Activated CD8-positive, alpha-beta memory T cell treated with anti-CD3 and anti-CD28 coated beads, Interleukin-2, amount 50 U/mL, for 4 hours (primary cell): ENCODE measurements around the gene NFASC.

Experiments
- DNase-seq: peaks from one replicate; pipeline ENCODE4 v3.0.0-alpha.2; 2020

The NFASC gene

DNA sequence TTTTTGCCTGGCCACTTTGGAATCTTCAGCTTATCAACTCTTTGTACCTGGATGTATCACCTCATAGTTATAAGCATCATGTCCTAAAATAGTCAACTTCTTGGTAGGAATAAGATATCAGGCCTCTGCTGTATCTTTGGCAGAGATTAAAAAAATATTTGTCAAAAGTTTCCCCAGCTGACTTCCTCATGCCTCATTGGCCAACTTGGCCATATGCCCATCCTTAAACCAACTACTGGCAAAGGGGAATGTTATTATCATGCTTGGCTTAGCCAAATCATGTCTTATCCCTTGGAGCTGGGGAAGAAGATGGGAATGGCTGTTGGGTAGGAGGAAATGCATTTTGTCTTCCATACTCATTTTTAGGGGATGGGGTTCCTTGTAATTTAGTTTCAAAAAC lies 23.4 kb downstream of the NFASC start:
- no peak for DNase-seq

DNA sequence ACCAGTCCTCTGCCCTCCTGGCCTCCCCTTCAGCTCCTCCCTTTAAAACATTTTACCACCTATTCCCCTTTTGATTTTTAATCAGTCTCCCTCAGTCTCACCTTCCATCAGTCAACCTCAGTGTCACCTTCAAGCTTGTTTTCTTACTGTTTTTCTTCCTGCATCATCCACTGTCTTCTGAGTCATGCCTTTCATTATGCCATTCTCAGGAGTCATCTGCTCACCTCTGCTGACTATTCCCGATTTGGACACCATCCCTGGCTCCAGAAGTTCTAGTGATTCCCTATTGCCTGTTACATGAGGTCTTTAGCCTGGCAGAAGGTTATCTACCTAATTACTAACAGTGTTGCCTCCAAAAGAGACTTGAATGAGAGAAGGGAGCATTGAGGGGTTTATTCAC lies 23.9 kb downstream of the NFASC start:
- no peak for DNase-seq

DNA sequence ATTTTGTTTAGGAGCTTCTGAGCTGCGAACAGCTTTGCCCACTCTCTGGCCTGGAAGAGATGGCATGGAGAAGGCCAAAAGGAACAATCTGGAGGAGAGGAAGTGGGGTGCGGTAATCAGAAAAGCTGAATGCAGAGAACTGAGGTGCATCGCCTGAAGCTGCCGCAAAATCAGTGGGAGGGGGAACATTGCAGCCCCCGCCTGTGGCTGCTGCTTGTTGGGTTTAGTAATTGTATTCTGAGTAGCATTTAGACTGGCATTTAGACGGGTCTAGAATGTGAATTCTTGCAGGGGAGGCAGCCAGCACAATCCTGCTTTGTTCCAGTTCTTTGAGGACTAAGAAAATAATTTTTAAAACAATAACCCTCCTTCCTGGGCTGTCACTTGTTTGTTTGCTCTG lies 25.4 kb downstream of the NFASC start:
- DNase-seq: no peak

DNA sequence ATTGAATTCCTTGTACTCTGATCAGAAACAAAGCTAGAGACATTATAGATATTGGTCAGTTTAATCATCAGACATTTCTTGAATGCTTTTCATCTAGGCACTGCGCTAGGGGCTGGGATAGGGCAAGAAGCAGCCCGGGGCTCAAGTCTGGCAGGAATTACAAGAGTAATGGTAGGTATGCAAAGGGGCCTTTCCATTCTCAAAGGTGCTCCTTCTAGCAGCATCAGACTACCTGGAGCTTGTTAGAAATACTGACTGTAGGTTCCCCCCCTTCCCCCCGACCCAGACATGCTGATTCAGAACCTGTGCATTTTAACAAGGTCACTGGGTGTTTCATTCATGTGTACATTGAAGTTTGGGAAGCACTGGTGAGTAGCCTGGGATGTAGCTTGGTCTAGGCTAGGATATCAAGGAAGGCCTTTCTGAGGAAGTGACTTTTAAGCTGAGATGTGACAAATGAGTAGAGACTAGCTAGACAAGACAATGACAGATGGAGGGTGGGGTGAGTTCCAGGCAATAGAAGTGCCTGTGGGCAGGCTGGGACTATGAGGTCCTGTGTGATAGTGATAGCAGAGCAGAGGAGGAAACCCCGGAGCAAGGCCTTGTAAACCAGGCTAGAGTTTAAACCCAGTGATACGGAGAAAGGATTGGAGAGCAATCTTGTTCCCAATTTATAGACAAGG lies 26.3 kb downstream of the NFASC start:
- DNase-seq: no peak

DNA sequence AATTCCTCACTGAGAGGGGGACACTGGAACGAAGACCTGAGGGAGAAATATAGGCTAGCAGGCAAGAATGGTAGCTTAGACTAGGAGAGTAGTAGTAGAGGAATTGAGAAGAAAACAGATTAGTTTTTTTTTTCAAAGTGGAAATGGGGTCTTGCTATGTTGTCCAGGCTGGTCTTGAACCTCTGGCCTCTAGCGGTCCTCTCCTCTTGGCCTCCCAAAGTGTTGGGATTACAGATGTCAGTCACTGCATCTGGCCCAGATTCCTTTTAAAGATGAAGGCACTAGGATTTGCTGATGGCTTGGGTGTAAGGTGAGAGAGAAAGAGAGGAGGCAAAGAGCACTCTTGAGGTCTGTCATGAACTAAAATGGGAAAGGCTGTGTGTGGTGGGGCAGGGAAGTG lies 30.1 kb downstream of the NFASC start:
- DNase-seq: no peak

DNA sequence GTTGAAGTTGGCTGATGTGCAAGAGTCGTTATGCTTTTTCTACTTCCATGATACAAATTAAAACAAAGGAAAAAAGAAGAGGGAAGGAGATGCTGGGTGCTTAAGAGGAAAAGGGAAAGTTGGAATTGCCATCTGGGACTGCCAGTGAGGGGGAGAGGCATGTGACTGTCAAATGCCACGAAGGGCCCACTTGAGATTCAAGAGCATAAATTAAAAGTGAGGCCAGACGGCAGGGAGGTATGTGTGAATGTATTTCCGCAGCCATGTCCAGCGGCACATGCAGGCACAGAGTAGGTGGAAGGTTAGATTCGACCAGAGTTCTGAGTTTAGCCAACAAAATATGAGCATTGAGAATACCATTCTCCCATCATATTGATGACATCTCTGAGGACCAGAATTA lies 32.0 kb downstream of the NFASC start:
- no peak for DNase-seq

DNA sequence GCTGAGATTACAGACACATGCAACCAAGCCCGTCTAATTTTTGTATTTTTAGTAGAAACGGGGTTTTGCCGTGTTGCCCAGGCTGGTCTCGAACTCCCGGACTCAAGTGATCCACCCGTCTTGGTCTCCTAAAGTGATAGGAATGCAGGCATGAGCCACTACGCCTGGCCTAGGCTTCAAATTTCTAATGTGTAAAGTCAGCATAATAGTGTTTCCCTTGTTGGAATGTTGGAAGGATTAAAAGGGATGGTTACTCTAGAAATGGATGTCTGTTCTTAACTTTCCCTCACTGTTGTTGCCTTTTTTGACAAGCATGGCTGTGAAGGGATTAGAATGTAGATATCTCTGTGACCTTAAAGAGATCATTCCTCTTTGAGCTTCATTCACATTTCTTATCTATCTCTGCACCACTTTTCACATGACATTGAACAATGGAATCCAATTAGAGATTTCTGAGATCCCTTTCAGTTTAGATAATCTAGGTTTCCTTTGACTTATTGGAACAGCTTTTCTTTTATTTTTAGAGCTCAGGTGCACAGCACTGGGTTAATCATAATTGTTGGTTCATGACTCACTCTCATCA lies 33.7 kb downstream of the NFASC start:
- no peak for DNase-seq

DNA sequence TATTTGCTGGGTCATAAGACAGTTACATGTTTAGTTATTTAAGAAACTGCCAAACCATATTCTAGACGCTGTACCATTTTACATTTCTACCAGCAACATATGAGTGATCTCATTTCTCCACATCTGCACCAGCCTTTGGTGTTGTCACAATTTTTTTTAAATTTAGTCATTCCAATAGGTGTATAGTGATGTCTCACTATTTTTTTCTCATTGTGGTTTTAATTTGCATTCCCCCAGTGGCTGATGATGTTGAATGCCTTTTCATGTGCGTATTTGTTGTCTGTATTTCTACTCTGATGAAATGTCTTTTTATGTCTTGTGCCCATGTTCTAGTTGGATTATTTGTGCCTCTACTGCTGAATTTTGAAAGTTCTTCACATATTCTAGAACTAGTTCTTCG lies 38.4 kb downstream of the NFASC start:
- DNase-seq: no peak

DNA sequence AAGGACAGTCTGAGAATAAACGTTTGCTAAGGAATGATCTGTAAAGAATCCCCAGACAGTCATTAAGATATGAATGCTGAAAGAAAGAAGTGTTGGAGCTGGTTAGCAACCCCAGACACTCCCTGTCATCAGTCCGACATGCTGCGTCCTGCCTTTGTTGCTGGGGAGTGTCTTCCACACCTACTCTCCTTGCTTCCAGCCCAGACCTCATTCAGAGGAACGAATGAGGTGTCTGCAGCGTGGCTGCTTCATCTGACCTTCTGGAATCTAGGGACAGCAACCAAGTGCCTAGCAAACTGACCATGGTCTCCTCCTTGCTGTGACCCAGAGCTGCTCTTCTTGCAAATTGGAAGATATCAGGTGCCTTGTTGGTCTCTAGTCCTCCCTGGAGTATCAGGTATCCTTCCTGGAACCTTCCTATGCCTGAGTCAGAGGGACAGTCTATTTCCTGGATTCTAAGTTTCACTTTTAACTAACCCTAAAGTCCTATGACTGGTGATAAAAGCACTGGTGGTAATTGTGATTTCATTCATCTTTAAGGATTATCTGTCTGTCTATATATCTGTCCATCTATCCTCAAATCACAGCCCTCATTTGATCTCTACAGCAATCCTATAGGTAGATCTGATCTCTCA lies 45.3 kb downstream of the NFASC start:
- DNase-seq: no peak

DNA sequence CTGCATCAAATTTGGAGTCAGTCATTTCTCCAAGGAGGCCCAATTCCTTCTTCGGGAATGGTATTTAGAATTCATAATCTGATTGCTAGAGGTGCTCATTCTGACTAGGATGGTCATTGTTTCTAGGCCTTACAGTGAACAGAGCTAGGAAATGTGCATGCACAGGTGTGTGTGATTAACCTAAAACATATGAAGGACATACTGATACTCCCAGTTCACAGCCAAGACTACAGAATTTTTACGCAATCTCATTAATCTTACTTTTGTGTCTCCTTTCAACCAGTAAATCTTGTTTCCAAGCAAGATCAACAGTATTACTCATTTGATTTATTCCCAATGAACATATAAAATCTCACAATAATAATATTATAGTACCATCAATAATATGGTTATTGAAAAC lies 47.1 kb downstream of the NFASC start:
- DNase-seq: no peak

DNA sequence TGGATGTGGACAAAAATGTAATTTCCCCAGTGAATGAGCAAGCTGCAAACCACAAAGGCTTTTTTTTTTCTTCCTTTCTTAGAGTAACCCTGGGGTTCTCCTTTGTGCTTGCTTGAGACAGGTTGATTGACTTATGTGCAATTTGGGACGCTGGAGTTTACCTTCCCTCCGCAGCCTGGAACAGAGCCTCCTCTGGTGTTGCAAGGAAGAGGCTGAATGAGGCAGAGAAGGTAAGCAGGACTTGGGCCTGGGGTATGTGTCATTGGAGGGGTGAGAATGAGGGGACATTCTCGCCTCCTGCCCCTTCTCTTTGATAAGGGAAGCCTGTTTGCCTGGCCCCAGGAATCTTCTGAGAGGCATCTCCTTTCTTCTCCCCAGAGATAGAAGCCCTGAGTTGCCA lies 49.8 kb downstream of the NFASC start:
- no peak for DNase-seq

DNA sequence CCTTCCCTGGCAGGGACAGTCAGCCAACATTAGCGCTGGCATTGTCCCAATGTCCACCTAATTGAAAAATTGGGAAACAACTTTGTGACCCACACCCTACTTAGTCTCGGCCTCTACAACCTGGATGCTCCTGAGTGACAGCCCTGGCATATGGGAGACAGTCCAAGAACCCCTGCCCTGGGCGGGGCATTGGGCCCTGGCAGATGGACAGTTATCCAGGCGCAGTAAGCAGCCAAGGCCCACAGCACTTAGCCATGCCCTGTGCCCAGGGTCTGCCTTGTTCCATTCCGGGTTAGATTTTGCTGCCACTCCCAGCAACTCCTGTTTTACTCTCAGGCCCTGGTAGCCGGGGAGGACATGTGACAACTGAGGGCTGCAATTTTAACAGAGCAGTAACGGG lies 50.3 kb downstream of the NFASC start:
- no peak for DNase-seq

DNA sequence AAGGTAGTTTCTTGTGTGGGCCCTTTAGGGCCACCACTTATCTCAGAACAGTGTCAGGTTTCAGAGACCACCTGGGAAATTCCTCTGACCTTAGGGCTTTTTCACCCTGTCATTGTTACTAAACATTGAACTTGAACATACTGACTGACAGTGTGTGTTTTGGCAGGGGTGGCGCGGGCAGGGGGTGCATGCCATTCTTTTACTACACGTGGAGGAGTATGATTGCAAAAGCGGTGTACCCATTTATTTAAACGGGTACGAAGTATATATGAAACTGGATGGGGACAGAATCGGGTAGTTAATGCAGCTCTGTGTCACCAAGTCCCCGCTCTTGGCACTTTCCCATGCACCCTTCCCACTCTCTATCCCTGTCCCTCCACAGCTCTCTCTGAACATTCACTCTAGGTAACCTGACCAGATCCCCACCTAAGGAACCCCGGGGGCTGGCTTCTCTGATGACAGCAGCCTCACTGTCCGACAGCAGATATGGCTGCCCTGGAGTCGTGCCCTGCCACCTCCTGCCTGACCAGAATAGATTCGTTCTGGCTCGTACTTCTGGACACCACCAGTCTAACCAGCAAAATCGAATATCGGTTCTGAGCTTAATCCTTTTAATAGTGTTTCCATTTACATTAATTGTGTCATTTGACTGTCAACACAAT lies 51.3 kb downstream of the NFASC start:
- DNase-seq: no peak

DNA sequence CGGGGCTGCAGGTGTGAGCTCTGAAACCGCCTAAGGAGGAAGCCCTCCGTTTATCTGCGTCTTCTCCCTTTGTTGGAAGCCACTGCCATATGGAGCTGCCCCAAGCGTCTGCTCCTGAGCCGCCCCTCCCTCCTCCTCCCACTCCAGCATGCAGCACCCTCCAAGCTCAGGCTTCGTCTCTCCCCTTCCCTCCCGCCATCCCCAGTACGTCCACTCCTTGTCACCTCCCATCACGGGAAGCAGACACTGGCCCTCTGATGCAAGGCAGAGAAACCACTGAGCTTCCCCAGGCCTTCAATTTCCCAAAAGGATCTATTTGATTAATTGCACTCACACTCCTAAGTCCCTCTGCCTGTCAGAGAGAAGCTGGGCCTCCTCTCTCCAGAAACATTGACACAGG lies 52.5 kb downstream of the NFASC start:
- no peak for DNase-seq

DNA sequence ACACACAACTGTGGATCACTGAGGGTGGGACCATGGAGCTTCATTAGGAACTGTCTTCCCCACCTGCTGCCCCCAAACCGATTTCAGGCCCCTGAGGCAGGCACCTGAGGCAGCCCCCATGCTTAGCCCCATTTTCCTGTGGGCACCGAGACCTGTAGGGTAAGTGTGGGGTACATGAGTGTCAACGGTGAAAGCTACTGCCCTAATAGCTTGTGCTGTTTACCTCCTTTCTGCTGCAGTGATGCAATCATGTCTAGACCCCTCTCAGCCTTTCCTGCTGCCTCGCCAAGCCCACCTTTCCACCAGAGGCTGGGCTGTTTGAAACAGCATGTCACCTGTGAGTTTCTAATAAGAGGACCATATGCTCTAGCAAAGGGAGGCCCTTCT lies 53.0 kb downstream of the NFASC start:
- no peak for DNase-seq

DNA sequence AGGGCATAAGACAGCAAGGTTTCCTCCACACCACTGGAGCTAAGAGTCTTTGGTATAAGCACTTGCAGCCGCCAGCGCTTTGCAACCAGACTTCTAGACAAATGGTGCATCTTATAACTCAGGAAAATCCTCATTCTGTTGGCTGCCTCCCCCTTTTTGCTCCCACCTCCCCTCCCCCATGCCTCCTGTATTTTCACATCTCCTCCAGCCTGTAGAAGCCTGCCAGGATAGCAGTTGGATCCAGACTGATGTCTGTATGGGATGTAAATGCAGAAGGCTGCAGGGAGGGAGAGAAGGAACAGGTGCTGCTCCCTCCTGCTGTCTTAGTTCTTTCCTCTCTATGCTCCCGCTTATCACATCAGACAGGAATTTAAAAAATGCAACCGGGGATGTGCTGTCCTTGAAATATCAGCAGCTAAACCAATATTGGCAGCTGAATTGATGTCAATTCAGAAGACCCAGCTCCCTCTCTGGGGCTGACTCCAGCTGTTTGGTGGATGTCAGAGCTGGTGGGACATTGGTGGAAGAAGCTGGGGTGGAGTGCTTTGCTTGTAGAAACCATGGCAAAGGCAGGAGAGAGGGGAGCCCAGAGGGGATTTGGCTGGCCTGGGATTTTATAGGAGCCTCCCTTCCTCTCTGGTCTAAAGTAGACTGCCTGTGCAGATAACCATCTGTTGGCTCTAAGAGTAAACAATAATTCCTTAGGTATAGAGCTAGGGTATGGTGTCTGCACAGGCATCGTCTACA lies 53.5 kb downstream of the NFASC start:
- no peak for DNase-seq

DNA sequence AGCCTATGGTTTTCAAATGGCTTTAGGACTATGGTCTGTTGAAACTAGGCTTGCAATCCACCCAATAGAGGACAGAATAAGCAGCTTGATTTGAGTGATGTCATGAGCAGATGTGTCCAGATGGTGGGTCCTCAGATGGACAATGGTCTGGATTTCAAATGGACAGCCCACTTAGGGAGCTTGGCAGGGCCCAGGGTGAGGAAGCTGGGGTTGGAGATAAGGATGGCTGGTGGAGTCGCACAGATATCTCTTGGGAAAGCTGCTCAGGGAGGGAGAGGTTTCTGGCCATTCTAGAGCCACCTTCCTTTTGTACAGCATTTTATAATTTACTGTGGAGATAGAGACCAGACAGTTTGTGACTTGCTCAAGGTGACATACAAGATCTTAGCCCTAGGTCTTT lies 55.0 kb downstream of the NFASC start:
- no peak for DNase-seq

DNA sequence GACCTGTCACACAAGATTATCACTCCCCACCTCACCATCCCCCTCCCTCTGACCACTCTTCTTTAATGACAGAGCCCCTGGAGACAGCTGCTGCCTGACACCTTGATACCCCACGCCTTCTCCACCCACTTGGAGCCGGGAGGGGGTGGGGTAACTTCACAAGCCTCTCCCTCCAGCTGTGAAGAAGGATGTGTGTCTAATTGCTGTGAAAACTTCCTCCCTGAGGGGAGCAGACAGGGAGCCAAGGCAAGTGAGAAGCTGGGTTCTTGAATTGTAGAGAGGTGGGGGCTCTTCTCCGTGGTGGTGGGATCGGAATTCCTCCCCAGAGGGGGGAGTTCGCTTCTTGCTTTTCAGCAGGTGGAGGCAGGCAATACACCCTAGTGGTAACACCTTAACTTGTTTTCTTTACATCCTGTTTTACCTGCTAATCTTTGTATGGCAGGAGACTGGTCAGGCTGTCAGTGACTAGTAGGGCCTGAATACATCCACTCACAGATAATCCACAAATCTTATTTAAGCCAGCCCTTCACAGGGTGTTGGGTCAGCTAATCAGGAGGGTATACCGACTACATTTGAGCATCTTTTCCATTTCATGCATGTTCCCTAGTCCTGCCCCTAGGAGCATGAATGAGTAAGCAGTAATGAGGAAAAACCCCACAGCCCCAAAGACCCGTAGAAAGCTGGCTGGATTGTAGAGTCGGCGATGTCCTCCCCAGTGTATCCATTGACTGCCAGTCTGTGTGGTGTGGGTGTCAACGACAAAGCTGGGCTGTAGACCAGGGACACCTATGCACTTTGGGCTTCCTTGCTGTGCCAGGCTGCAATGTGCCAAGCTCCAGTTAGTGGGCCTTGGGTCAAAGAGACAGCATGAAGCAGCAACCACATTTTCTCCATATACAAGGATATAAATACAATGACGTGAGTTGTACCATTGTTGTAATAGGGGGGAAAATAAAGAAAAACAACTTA lies 57.3 kb downstream of the NFASC start:
- DNase-seq: no peak

DNA sequence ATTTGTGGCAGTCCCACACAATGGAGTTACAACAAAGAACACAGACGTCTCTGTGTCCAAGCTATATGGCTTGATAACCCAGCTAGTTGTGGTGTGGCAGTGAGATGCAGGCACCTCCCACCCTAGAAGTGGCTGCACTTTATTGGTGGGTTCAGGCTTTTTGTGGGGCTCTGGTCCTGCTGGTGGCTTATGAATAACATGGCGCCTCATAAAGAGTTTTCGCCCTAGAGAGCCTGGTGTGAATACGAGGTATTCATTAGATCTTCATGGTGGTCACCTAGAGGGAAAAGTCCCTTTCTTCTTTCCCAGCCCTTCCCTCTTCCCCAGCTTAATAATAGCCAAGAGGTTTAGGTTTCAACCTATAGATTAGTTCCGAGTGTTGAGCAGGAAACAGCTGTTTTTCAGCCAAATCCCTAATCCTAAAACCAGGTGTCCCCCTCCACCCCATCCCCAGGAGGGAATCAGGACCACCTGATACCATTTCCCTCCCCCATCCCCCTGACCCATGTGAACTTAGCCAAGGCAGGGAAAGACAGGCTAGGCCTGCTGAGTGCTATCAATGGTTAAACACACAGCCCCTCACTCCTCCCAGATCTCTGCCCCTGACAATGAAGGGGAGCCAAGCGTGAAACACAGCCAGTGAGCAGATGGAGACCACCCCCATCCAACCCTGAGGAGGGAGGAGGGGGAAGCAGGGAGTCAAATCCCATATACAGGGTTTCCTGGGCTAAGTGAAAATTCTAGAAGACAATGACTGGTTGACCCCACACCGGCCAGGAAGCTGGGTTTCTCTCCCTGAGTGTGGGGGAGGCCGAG lies 58.2 kb downstream of the NFASC start:
- no peak for DNase-seq

DNA sequence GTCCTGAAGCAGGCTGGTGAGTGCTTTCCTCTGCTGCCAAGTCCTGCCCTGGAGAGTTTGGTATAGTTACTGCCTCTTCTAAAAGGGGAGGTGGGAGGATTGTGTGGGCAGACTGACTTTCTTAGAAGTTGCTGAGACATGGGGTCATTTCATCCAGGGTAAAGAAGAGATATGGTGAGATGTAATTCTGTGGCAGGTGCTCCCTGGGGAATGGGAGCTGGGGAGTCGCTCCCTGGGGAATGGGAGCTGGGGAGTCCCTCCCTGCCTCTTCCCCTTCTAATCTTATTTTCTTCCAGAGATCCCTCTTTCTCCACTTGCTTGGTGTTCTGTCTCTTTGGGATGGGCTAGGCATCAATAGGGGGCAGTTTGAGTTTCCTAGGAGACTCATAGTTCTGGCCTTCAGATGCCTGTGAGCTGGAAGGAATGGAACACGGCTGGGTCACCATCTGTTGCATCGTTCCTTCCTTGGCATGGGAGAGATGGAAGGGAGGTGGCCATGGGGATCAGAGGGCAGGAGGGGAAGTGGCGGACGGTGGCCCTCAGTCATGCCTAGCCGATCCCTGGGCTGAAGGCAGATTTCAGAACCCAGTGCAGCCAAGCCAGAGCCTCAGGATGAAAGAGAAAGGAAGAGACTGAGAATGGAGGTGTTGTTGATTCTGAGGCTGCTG lies 59.0 kb downstream of the NFASC start:
- DNase-seq: no peak

DNA sequence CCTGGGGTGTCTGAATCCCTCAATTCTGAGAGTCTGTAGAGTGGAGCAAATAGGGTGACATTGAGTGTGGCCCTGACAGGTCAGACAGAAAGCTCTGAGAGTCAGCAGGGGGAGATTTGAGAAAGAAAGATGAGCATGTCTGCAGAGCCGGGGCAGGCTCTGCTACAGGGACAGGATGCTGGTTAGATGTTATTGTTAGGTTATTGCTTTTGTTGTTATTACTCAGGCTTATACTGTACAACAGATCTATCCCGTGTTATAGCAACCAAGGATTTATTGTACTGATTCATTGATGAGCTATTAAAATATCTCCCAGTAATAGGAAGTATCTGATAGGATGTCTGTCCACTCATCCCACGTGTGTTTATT lies 59.5 kb downstream of the NFASC start:
- DNase-seq: no peak
